ENCODE data around the gene PRKCH.

The PRKCH gene

GRCh38 chr14:61341275-61342206 is 20.2 kb downstream of the PRKCH start:
- DNase-seq, result no peak

GRCh38 chr14:61342486-61342885 is 21.1 kb downstream of the PRKCH start:
- DNase-seq, result no peak

- DNase-seq, result no peak
Measured at GRCh38 chr14:61342932-61343331, 21.6 kb downstream of the PRKCH start.

GRCh38 chr14:61343471-61343870 is 22.1 kb downstream of the PRKCH start:
- no peak for DNase-seq

- no peak for DNase-seq
Measured at GRCh38 chr14:61343991-61344405, 22.6 kb downstream of the PRKCH start.

- no peak for DNase-seq
Measured at GRCh38 chr14:61344437-61345150, 23.2 kb downstream of the PRKCH start.

- no peak for DNase-seq
Measured at GRCh38 chr14:61345151-61345482, 23.7 kb downstream of the PRKCH start.

GRCh38 chr14:61346221-61346620 is 24.8 kb downstream of the PRKCH start:
- no peak for DNase-seq

- no peak for DNase-seq
Measured at GRCh38 chr14:61346793-61347192, 25.4 kb downstream of the PRKCH start.

- DNase-seq, result no peak
Measured at GRCh38 chr14:61347826-61348443, 26.6 kb downstream of the PRKCH start.

GRCh38 chr14:61350427-61351270 is 29.3 kb downstream of the PRKCH start:
- DNase-seq, result no peak

GRCh38 chr14:61351477-61351876 is 30.1 kb downstream of the PRKCH start:
- DNase-seq, result no peak

GRCh38 chr14:61355892-61356325 is 34.5 kb downstream of the PRKCH start:
- DNase-seq, result no peak

- DNase-seq, result no peak
Measured at GRCh38 chr14:61357123-61357522, 35.7 kb downstream of the PRKCH start.

GRCh38 chr14:61358554-61359226 is 37.3 kb downstream of the PRKCH start:
- no peak for DNase-seq

GRCh38 chr14:61360796-61361525 is 39.6 kb downstream of the PRKCH start:
- no peak for DNase-seq

- DNase-seq, result no peak
Measured at GRCh38 chr14:61362072-61362750, 40.8 kb downstream of the PRKCH start.

GRCh38 chr14:61364243-61364642 is 42.9 kb downstream of the PRKCH start:
- no peak for DNase-seq

GRCh38 chr14:61365667-61366212 is 44.4 kb downstream of the PRKCH start:
- DNase-seq, result no peak

GRCh38 chr14:61368114-61368710 is 46.8 kb downstream of the PRKCH start:
- no peak for DNase-seq
